Activated CD4-positive, alpha-beta T cell treated with anti-CD3 and anti-CD28 coated beads, Interleukin-2, Interleukin-6, amounts not matched to agents 100 ng/mL and 50 ng/mL, durations not matched to agents 16 hours and 8 hours (primary cell): ENCODE results near the gene ZNF780B.
"Not testable (repeated sequence)": the region's sequence is repeated elsewhere in the genome, so short reads cannot be mapped to it uniquely, and the experiment has no call there.

ENCODE experiments used
- DNase-seq: peaks from one replicate; pipeline ENCODE4 v3.0.0-alpha.2; 2020

ZNF780B gene

GRCh38 chr19:40055832-40056504 is at the start of gene ZNF780B:
ZNF780B (minus strand) TSS chr19:40056231; CDS start chr19:40050332, 5,899 bp downstream.
- DNase-seq = peak; percentile 79

DNA sequence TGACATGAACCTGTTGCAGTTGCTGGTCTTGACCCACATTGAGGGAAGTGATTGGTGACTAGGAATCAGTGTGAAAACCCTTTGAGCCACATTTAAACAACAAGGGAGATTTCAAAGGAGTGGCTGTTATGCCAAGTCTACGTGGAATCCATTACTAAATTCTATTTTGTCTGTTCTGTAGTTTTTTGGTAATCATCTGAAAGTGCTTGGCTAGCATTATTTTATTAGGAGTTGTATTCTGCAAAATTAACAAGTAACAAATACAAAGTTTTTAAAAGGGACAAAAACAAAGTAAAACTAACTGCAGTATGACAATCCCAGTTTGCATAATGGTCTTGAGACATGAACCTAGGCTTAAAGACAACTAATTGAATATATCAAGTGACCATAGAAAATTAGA is 48.7 kb upstream of the ZNF780B start:
- DNase-seq = no peak

GRCh38 chr19:40103600-40103999 is 47.6 kb upstream of the ZNF780B start:
- DNase-seq = no peak

GRCh38 chr19:40101813-40102212 is 45.8 kb upstream of the ZNF780B start:
- no peak for DNase-seq

DNA sequence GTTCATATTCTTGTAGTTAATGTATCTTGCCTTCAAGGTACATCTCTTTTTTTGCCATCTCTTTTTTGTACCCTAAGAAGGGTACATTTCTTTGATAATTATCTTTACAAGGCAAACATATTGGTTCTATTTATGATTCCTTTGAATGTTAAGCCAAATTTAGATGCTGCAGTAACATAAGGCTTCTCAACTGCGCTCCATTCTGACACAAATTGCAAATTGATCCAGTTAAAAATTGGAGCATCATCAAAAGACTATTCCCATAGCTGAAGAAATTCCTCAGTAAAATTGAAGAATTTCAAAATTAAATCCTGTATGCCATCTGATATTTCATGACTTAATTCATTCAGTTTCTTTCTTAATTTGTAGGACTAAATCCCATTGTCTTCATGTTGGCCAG is 37.4 kb upstream of the ZNF780B start:
- DNase-seq = no peak

- DNase-seq = no peak
These were observed 35.4 kb upstream of the ZNF780B start for GRCh38 chr19:40091205-40092129.

- DNase-seq = peak; percentile 85
These were observed 34.5 kb upstream of the ZNF780B start, which contains the start of gene ZNF780A for GRCh38 chr19:40090241-40091204. ZNF780A (minus strand) TSS chr19:40090943; CDS start chr19:40084753, 6,190 bp downstream.

DNA sequence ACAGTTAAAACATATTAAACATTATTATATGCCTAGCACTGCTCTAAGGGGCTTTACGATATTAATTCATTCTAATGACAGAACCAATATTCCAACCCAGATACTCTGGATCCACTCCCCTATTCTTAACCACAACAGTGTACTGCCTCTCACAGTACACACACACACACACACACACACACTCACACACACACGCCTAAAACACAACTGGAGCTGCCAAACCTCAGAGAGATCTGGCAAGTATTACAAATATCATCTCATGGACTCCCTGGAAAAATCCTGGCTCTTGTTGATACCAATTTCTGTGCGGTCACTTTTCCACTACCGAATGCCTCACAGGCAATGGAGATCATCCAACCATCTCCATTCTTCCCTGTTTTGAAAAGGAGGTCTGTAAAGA is 33.4 kb upstream of the ZNF780B start:
- DNase-seq = no peak

- DNase-seq = no peak
These were observed 32.4 kb upstream of the ZNF780B start for GRCh38 chr19:40088299-40089047.

DNA sequence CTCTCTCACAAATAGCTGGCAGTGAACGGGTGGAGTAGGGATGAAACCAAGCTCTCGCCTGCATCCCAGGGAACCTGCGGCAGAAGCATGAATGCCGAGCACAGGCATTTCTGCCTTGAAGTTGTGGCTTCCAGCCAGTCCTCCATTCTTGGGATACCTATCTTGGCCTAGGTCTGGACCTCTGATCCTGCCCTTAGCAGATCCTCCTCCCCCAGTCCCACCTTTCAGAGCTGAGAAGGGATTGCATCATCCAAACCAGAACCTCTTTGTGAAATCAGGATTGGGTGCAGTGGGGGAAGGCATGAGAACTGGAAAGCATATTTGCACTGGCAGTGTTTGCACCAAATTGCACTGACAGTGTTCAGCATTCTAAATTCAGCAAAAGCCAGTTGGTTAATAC is 28.9 kb upstream of the ZNF780B start:
- no peak for DNase-seq

DNA sequence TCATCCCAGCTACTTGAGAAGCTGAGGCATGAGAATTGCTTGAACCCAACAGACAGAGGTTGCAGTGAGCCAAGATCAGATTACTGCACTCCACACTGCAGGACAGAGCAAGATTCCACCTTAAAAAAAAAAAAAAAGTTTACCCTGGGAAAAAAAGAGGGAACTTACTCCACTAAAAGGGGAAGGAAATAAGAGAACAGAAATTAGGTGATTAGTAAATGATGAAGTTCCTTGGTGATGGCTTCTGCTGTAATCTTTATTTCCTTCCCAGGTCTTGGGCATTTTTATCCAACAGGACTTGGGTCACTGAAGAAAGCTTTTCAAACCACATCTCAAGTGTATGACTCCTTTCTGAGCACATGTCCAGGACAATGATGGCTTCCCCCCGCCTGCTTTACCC is 25.4 kb upstream of the ZNF780B start:
- DNase-seq = no peak

GRCh38 chr19:40080289-40080688 is 24.3 kb upstream of the ZNF780B start:
- no peak for DNase-seq

GRCh38 chr19:40078377-40078776 is 22.3 kb upstream of the ZNF780B start:
- DNase-seq = no peak

- DNase-seq = no peak
These were observed 14.0 kb upstream of the ZNF780B start for GRCh38 chr19:40070058-40070457.

- DNase-seq = no peak
These were observed 3.6 kb upstream of the ZNF780B start for GRCh38 chr19:40059624-40060023.

- no peak for DNase-seq
These were observed 1.1 kb upstream of the ZNF780B start for GRCh38 chr19:40057166-40057565.

GRCh38 chr19:40056505-40056904 is 474 bp upstream of the ZNF780B start:
- no peak for DNase-seq

GRCh38 chr19:40055049-40055448 is 982 bp downstream of the ZNF780B start:
- no peak for DNase-seq

GRCh38 chr19:40054632-40055031 is 1.4 kb downstream of the ZNF780B start:
- DNase-seq = no peak

GRCh38 chr19:40053491-40053890 is 2.5 kb downstream of the ZNF780B start:
- no peak for DNase-seq

- not testable (repeated sequence) for DNase-seq
These were observed 14.3 kb downstream of the ZNF780B start for GRCh38 chr19:40041718-40042117.

DNA sequence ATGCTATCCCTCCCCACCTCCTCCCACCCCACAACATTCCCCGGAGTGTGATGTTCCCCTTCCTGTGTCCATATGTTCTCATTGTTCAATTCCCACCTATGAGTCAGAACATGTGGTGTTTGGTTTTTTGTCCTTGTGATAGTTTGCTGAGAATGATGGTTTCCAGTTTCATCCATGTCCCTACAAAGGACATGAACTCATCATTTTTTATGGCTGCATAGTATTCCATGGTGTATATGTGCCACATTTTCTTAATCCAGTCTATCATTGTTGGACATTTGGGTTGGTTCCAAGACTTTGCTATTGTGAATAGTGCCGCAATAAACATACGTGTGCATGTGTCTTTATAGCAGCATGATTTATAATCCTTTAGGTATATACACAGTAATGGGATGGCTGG is 18.0 kb downstream of the ZNF780B start:
- not testable (repeated sequence) for DNase-seq
